Activated CD4-positive, alpha-beta memory T cell treated with anti-CD3 and anti-CD28 coated beads for 36 hours (primary cell): ENCODE results near the gene VAV2. TPM values are rescaled to one million over a fixed set of nuclear protein-coding genes. Genes with fewer than 3 reads are reported as not detected.

Experiments
- CTCF ChIA-PET: fragments of 350-600 bp; sonication (Branson Sonifier 250); formaldehyde crosslinking; loops from one replicate; lab custom pipeline; 2021; ENCODE audit warnings: antibody characterized with exemption, inconsistent platforms; lab: Charles Lee
- POLR2A ChIA-PET: fragments of 350-600 bp; sonication (Branson Sonifier 250); formaldehyde crosslinking; loops from one replicate; lab custom pipeline; 2021; ENCODE audit warnings: antibody characterized with exemption; lab: Charles Lee
- DNase-seq: peaks from one replicate; pipeline ENCODE4 v3.0.0-alpha.2; 2020
- H3K27ac Mint-ChIP-seq: one replicate; pipeline ENCODE4 v1.8.0; 2021; ENCODE audit warnings: mixed read lengths
- H3K27me3 Mint-ChIP-seq: one replicate; pipeline ENCODE4 v1.8.0; 2021; ENCODE audit warnings: mixed read lengths
- H3K36me3 Mint-ChIP-seq: one replicate; pipeline ENCODE4 v1.8.0; 2021; ENCODE audit warnings: mixed read lengths
- H3K4me1 Mint-ChIP-seq: one replicate; pipeline ENCODE4 v1.8.0; 2021; ENCODE audit warnings: low read depth, mixed read lengths
- H3K4me3 Mint-ChIP-seq: one replicate; pipeline ENCODE4 v1.8.0; 2021; ENCODE audit warnings: mild to moderate bottlenecking, mixed read lengths
- H3K9me3 Mint-ChIP-seq: one replicate; pipeline ENCODE4 v1.8.0; 2021; ENCODE audit warnings: mixed read lengths
- intact Hi-C: fragments of 100-400 bp; cut with micrococcal nuclease; formaldehyde crosslinking; loops from one replicate; pipeline ENCODE4 v1.15.1; 2023
- total RNA-seq, 2 experiments: library from RNA; stranded (reverse); gene quantifications; one replicate each; pipeline ENCODE4 v1.2.3, GENCODE V29; 2021

Gene VAV2
- total RNA-seq, 2 experiments from 2014 or later = 4.5 to 5.3 TPM

DNA sequence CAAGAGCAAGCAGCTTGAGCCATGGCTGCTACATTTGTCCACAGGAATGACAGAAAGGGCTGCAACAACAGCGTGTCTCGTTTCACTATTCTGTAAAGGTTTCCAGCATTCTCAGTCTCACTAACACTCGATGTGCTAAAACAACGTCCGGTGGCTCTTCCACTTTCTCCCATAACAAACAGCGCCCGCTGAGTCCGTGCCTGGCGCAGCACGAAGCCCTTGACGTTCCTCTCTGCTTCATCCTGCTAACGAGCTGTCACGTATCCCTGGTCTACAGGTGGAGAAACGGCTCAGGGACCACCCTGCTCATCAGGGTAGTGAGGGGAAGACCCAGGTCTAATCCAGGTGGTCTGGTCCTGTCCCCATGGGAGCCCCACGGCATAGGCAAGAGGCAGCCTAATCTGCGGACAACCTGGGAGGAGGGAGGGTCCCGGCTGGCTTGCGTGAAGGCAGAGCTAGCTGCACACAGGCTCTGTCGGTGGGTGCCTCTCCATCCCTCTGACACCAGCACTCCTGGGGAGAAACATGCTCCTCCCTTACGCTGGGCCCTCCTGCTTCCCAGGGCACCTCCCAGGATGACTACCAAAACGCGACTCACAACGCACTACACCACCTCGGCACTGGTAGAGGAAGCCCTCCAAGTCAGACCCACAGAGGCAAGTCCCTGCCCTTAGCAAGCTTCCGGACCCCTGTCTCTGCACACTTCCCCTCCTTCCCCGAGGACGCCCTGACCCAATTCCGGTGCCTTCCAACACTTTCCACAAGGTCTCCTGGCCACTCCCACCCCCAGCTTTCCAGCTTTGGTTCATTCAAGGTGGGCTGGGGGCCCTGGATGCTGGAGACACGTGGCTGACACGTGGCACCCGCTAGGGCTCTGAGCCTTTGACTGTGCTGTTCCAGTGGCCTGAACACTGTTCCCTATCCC, 43.3 kb downstream of the VAV2 start:
- Mint-ChIP-seq H3K27me3 (no peaks in the 10 kb centered on the region), H3K4me3 (no peak overlapping the region), H3K4me1 (no peaks in the 10 kb centered on the region), H3K9me3 (no peaks in the 10 kb centered on the region), H3K27ac (no peak overlapping the region), H3K36me3 (no peaks in the 10 kb centered on the region)
- ChIA-PET POLR2A (no interaction called here), CTCF (no interaction called here)
- intact Hi-C loops = no loop called here
- no peak for DNase-seq

DNA sequence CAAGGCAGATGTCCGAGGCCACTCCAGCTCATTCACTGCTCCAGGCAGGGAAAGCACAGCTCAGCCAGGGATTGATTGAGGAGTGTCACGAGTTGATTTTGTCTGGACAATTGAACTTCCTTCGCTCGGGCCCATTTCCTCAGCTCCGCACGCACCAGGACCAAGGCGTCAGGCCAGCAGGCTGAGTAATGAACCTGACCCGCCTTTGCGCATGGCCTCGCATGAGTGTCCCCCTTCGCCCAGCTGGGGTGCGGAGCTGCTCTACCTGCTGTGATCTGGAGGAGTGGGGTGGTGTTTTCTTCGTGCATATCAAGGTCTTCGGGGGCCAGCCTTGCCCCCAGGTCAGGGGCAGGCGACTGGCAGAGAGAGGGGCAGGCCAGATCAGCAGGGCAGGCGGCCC, 44.0 kb downstream of the VAV2 start:
- ChIA-PET POLR2A (no interaction called here), CTCF (no interaction called here)
- Mint-ChIP-seq H3K4me1 (no peaks in the 10 kb centered on the region), H3K9me3 (no peaks in the 10 kb centered on the region), H3K27ac (no peak overlapping the region), H3K4me3 (no peak overlapping the region), H3K36me3 (no peaks in the 10 kb centered on the region), H3K27me3 (no peaks in the 10 kb centered on the region)
- intact Hi-C loops = no loop called here
- DNase-seq = no peak

DNA sequence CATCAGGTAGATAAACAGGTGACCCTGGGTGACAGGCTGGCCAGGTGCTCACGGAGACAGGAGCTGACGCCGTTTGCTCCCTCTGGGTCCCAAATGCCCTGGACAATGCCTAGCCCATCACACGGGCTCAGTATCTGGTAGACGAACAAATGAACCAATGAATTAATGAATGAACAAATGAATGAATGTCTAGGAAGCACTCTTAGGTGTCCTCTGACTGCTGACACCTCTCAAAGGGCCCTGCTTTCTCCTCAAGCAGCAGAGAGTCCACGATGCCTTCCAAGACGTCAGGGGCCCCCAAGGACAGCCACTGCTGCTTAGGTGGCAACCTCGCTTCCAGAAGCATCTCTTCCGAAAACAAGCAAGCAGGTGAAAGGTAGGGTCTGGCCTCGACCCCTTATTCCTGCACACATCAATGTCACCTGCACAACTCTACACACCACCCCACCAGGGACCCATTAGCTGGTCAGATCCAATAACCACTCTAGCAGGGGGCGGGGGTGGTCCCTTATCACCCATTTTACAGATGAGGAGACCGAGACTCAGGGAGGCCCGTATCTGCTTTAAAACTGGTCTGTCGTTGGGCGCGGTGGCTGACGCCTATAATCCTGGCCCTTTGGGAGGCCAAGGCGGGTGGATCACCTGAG, 45.2 kb downstream of the VAV2 start:
- Mint-ChIP-seq H3K27ac (no peak overlapping the region), H3K4me1 (no peaks in the 10 kb centered on the region), H3K27me3 (no peaks in the 10 kb centered on the region), H3K4me3 (no peak overlapping the region), H3K9me3 (no peaks in the 10 kb centered on the region), H3K36me3 (no peaks in the 10 kb centered on the region)
- intact Hi-C loops = no loop called here
- POLR2A ChIA-PET = no interaction called here
- DNase-seq = no peak
- CTCF ChIA-PET = no interaction called here

DNA sequence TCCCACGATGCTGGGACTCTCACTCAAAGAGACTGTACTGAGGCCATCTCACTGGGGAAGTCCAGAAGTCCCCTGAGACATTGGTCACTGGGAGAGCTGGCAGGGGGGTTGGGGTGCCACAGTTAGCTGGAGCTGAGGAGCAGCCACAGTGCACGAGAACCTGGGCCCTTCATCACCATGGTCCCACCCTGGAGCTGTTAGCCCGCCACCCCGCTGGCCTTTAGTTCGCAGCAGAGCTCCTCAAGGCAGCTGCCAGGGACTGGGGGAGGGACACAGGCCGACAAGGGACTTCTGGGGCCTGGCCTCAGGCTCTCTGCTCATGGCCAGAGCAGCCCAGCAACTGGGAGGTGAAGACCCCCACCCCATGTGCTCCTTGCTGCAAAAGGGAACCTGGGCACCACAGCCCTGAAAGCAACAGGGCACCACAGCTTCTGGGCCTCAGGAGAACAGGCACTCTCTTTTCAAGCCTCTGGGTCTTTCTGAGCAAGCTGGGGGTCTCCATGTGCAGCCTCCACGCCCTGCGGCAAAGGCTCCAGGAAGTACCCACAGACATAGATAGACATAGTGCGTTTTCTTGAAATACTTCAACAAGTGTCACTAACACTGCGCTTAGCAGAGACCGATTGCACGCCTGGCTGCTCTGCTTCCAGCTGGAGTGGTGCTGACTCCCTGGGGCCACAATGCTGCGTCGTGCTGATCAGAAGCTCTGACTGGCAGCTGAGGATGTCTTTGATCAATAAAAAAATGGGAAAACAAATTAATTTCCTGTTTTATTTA, 46.0 kb downstream of the VAV2 start:
- no peaks in the 10 kb centered on the region for H3K9me3 Mint-ChIP-seq
- no peak for DNase-seq
- H3K27me3 Mint-ChIP-seq = no peaks in the 10 kb centered on the region
- no peak overlapping the region for H3K4me3 Mint-ChIP-seq
- intact Hi-C loops = no loop called here
- ChIA-PET POLR2A (no interaction called here), CTCF (interaction anchor here (0.5 kb wide), 1 partner anchor 175 kb away, joined by 3 read pairs; no protein-coding TSS in a partner anchor)
- no peak overlapping the region for H3K27ac Mint-ChIP-seq
- H3K4me1 Mint-ChIP-seq = no peaks in the 10 kb centered on the region
- no peaks in the 10 kb centered on the region for H3K36me3 Mint-ChIP-seq

DNA sequence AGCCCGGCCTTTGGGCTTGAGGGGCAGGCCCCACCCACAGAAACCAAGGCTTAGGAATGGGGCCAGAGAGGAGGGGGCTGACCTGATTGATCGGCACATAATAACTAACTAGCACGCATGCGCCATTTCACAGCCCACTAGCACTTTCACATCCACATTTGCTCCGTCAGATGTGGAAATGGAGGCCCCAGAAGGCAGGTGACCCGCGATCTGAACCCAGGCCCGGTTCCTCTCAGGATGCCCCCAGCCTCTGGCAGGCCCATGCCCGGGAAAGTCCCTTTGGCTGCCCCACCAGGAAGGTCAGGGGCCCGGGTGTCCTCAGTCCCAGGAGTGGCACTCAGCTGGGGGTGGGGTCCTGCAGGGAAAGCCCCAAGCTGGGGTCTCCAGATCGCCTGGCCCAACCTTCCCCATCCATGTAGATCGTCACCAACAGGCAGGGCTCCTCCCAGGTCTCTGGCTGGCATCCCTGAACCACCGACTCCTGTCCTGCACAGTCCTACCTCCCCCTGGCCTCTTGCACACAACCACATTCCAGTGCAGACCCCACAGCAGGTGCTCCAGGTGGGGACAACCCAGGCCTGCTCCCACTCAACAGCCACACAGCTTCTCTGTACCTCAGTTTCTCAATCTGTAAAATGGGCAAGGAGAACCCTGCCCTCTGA, 46.7 kb downstream of the VAV2 start:
- ChIA-PET CTCF (interaction anchor here (0.5 kb wide), 1 partner anchor 174 kb away, joined by 3 read pairs; no protein-coding TSS in a partner anchor), POLR2A (no interaction called here)
- Mint-ChIP-seq H3K27ac (no peak overlapping the region), H3K4me1 (no peaks in the 10 kb centered on the region), H3K9me3 (no peaks in the 10 kb centered on the region), H3K36me3 (no peaks in the 10 kb centered on the region), H3K4me3 (no peak overlapping the region), H3K27me3 (no peaks in the 10 kb centered on the region)
- DNase-seq = no peak
- intact Hi-C loops = no loop called here

DNA sequence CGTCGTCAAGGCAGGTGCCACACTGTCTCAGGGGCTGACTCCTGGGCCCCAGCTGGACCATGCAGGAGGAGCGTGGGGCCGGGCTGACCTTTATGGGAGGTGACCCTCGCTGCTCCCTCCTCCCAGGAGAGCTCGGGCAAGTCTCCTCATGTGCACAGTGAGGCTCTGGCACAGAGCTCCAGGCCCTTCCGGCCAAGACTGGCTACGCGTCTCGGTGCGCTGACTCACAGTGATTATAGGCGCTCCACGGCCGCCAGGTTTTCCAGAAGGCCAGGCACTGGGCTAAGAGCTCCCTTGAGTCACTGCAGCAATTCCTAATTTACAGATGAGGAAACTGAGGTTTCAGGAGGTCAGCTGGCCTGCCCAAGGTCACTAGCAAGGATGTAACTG, 47.4 kb downstream of the VAV2 start:
- DNase-seq = no peak
- Mint-ChIP-seq H3K9me3 (no peaks in the 10 kb centered on the region), H3K27me3 (no peaks in the 10 kb centered on the region), H3K36me3 (no peaks in the 10 kb centered on the region), H3K4me1 (no peaks in the 10 kb centered on the region), H3K27ac (no peak overlapping the region), H3K4me3 (no peak overlapping the region)
- CTCF ChIA-PET = no interaction called here
- POLR2A ChIA-PET = no interaction called here
- intact Hi-C loops = no loop called here

DNA sequence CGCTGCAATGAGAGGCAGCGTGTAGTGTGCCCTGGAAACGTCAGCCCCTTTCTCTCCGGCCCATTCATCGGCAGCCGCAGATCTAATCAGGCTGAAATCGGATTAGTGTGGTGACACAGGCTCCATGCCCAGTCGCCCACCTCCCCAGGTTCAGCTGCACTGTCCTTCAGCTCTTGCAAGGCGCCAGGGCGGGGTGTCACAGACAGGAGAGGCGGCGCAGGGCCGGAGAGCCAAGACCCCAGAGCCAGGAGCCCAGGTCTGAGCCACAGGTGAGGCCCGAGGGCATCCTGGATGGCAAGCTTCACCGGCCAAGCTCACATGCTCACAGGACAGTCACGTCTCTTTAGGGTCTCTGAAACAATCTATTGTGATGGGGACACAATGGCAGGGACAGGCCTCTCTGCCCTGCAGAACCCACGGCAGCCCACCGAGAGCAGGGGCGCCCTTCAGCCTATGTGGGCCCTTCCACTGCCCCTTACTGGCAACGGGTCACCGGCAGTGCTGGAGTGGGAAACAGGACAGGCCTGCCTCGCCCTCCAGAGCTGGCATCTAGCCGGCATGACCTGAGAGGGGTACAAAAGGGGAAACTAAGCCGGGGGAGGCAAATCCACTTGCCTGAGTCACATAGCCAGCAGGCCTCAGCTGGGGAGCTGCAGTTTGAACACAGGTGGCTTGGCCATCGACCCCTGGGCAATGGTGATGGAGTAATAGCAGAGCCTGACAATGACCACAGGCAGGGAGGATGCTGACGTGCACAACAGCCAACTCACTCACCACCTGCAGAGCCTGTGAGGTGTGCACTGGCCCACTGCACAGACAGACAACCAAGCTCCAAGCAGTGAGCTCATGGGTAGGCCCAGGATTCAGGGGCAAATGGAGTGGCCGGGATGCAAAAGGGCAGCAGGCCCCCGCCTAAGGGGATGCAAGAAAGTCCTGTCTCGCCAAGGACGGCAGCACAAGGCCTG, 48.1 kb downstream of the VAV2 start:
- H3K9me3 Mint-ChIP-seq = no peaks in the 10 kb centered on the region
- H3K4me1 Mint-ChIP-seq = no peaks in the 10 kb centered on the region
- ChIA-PET CTCF (no interaction called here), POLR2A (no interaction called here)
- H3K27me3 Mint-ChIP-seq = no peaks in the 10 kb centered on the region
- H3K27ac Mint-ChIP-seq = no peak overlapping the region
- DNase-seq = no peak
- intact Hi-C loops = no loop called here
- no peak overlapping the region for H3K4me3 Mint-ChIP-seq
- no peaks in the 10 kb centered on the region for H3K36me3 Mint-ChIP-seq

DNA sequence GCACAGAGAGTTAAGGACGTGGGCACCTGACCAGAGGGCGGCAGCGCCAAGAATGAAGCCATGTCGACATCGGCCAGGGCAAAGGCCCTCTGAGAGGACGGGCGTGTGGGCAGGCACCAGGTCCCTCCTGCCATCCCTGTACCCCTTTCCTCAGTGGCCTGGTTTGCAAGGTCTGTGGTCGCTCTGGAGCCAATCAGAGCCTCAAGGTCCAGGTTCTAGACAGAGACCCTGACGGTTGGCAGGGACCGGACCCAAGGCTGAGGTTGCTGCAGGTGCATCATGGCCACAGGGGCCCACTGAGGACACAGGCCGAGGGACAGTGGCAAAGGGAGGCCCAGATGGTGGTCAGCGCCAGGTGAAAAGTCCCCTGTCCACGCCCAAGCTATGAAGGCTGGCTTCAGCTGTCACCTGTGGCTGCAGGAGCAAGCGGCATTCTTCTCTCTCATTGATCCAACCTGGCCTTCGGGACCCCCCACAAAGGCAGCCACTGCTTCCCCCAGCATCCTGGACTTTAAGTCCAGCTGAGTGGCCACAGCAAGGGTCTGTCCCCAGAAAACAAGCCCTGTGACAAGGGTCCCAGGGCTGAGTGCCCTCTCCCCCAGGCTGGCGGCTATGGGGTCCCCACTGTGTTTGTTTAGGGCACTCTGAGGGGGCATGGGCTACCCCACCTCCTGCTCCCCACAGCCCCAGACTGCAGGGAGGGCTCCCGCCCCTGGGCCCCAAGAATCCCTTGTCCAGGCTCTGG, 48.9 kb downstream of the VAV2 start:
- Mint-ChIP-seq H3K36me3 (no peaks in the 10 kb centered on the region), H3K9me3 (no peaks in the 10 kb centered on the region), H3K27me3 (no peaks in the 10 kb centered on the region), H3K4me3 (no peak overlapping the region), H3K27ac (no peak overlapping the region), H3K4me1 (no peaks in the 10 kb centered on the region)
- intact Hi-C loops = no loop called here
- no peak for DNase-seq
- POLR2A ChIA-PET = no interaction called here
- CTCF ChIA-PET = no interaction called here

DNA sequence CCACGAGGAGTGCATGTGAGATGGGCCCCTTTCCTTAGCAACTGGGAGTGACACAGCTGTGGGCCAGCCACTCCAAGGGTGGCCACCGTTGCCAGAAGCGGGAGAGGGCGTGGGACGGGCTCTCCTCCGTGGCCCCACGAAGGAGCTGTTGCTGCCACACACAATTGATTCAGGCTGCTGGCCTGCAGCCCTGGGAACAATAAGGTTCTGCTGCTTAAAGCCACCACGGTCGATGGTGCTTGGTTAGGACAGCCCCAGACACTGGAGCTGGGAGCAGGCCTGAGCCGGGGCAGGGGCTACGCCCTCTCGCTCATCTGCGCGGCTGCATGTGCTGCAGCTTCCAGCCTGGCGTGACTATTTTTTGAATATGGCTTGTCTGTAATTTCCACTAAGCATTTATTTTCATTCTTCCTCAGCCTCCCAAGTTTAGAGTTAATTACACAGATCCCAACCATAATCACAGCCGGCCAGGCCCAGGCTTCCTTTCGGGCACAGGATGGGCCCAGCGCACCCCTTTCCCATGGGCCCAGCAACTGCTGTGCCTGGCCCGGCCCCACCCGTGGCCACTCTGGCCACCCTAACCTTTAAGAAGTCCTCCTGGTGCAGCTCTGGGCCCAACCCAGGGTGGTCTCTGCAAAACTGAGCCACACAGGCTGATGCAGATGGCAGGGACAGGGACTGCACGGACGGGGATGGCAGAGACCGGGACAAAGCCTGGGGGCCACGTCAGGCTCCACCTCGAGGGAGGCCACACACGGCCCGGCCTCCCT, 49.7 kb downstream of the VAV2 start:
- CTCF ChIA-PET = no interaction called here
- POLR2A ChIA-PET = no interaction called here
- DNase-seq = no peak
- Mint-ChIP-seq H3K9me3 (no peaks in the 10 kb centered on the region), H3K4me3 (no peak overlapping the region), H3K27me3 (no peaks in the 10 kb centered on the region), H3K27ac (no peak overlapping the region), H3K4me1 (no peaks in the 10 kb centered on the region), H3K36me3 (no peaks in the 10 kb centered on the region)
- intact Hi-C loops = no loop called here

DNA sequence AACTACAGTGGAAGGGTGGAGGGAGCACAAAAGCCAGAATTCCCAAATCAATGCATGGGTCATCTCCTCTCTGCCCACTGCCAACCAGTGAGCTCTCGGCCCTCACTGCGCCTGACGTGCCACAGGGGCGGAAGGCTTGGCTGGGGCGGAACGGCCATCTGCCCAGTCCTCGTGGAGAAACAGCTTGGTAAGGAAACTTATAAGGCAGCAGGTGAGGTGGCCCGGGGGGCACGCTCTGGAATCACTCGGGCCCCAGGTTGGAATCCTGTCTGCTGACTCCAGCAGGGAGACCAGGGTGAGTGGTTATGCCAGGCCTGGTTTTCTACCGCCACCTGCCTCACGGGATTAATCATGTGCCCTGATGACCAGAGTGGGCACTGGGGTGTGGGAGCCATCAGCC, 52.3 kb downstream of the VAV2 start:
- CTCF ChIA-PET = interaction anchor here (0.9 kb wide), 1 partner anchor 160 kb away, joined by 3 read pairs; no protein-coding TSS in a partner anchor
- Mint-ChIP-seq H3K27me3 (no peaks in the 10 kb centered on the region), H3K9me3 (no peaks in the 10 kb centered on the region), H3K4me1 (no peaks in the 10 kb centered on the region), H3K36me3 (no peaks in the 10 kb centered on the region), H3K4me3 (no peak overlapping the region), H3K27ac (no peak overlapping the region)
- intact Hi-C loops = no loop called here
- DNase-seq = no peak
- POLR2A ChIA-PET = no interaction called here
